Keratinocyte (primary cell): ENCODE measurements around the gene KRT38. TPM values are rescaled to one million over a fixed set of nuclear protein-coding genes. Genes with fewer than 3 reads are reported as not detected.

Experiments
- DNase-seq: peaks from one replicate; pipeline ENCODE4 v3.0.0-alpha.2; 2011; ENCODE audit warnings: low read depth, missing footprints, low spot score
- FAIRE-seq: peaks from 2 replicates; lab custom pipeline; 2011; peaks lifted over from hg19 to GRCh38; lab: Jason Lieb, UNC
- H2AFZ ChIP-seq: 2 replicates; pipeline ENCODE4 v1.6.0; 2012; ENCODE audit warnings: low read length, control low read depth, inconsistent platforms; ENCODE audit not compliant: control insufficient read depth
- H3K27ac ChIP-seq: 2 replicates; pipeline ENCODE4 v1.5.1; 2011; ENCODE audit warnings: low read length; ENCODE audit not compliant: control insufficient read depth, insufficient read depth
- H3K27me3 ChIP-seq: 3 replicates; pipeline ENCODE4 v1.6.0; 2011; ENCODE audit warnings: low read length; ENCODE audit not compliant: control insufficient read depth, insufficient read depth; ENCODE audit errors: extremely low read depth
- H3K36me3 ChIP-seq, 2 experiments: 2 replicates in 1 of 2; 3 replicates in 1 of 2; pipeline ENCODE4 v1.5.1; 2011; ENCODE audit warnings: low read length in 2 of 2, mild to moderate bottlenecking in 1 of 2; ENCODE audit not compliant: control insufficient read depth in 2 of 2, insufficient read depth in 2 of 2; ENCODE audit errors: extremely low read depth in 1 of 2
- H3K4me1 ChIP-seq: 3 replicates; pipeline ENCODE4 v1.5.1; 2011; ENCODE audit warnings: low read length; ENCODE audit not compliant: control insufficient read depth, insufficient read depth; ENCODE audit errors: extremely low read depth
- H3K4me2 ChIP-seq: 3 replicates; pipeline ENCODE4 v1.6.0; 2011; ENCODE audit warnings: low read depth, low read length; ENCODE audit not compliant: control insufficient read depth, insufficient read depth; ENCODE audit errors: extremely low read depth
- H3K4me3 ChIP-seq, 3 experiments: fragments of 200-600 bp in 1 of 3; sonication (generic) in 1 of 3; 2 replicates in 2 of 3; 3 replicates in 1 of 3; pipeline ENCODE4 v1.5.1; 2011 to 2016; ENCODE audit warnings: low read length in 3 of 3, mild to moderate bottlenecking in 3 of 3, control low read depth in 2 of 3, inconsistent platforms in 1 of 3, low read depth in 1 of 3, mixed read lengths in 1 of 3, mixed run types in 1 of 3, moderate library complexity in 1 of 3; ENCODE audit not compliant: control insufficient read depth in 2 of 3, insufficient read depth in 2 of 3; ENCODE audit errors: extremely low read depth in 1 of 3
- H3K79me2 ChIP-seq: 2 replicates; pipeline ENCODE4 v1.6.0; 2012; ENCODE audit warnings: low read length; ENCODE audit not compliant: control insufficient read depth, insufficient read depth
- H3K9ac ChIP-seq: 3 replicates; pipeline ENCODE4 v1.6.0; 2011; ENCODE audit warnings: low read length; ENCODE audit not compliant: control insufficient read depth, insufficient read depth; ENCODE audit errors: extremely low read depth
- H3K9me1 ChIP-seq: 3 replicates; pipeline ENCODE4 v1.6.0; 2011; ENCODE audit warnings: low read length; ENCODE audit not compliant: control insufficient read depth, insufficient read depth; ENCODE audit errors: extremely low read depth
- H3K9me3 ChIP-seq: 2 replicates; pipeline ENCODE4 v1.5.1; 2012; ENCODE audit warnings: low read depth, low read length; ENCODE audit not compliant: control insufficient read depth
- H4K20me1 ChIP-seq: 3 replicates; pipeline ENCODE4 v1.6.0; 2011; ENCODE audit warnings: low read length; ENCODE audit not compliant: control insufficient read depth, insufficient read depth; ENCODE audit errors: extremely low read depth
- CTCF ChIP-seq, 3 experiments: IDR thresholded peaks in 1 of 3; conservative IDR thresholded peaks in 1 of 3; optimal IDR thresholded peaks in 1 of 3; 2 replicates in 2 of 3; 3 replicates in 1 of 3; pipeline versions ENCODE3 to v1.5.1; 2011; ENCODE audit warnings: low read length in 3 of 3, mild to moderate bottlenecking in 3 of 3, moderate library complexity in 2 of 3, control low read depth in 1 of 3, inconsistent platforms in 1 of 3; ENCODE audit not compliant: insufficient read depth in 2 of 3; ENCODE audit errors: extremely low read depth in 1 of 3
- EZH2 ChIP-seq: IDR thresholded peaks from one replicate; pipeline ENCODE4 v1.6.1; 2012; ENCODE audit warnings: inconsistent platforms, mild to moderate bottlenecking, low read length, moderate library complexity
- dilution Hi-C: fragments of 300-500 bp; cut with MboI; formaldehyde crosslinking; loops from one replicate; pipeline ENCODE4 v1.7.0; 2020; ENCODE audit warnings: low sequenced_read_pairs; ENCODE audit not compliant: extremely low pct_ligation_motif_present
- polyA plus RNA-seq, 5 experiments: library from polyadenylated mRNA; depleted of rRNA in 3 of 5; stranded (reverse) in 3 of 5; stranded (forward) in 1 of 5; unstranded in 1 of 5; fragments of >200 nt; gene quantifications; 1 replicate in 1 of 5; 2 replicates in 3 of 5; 3 replicates in 1 of 5; pipeline versions ENCODE4 v1.2.1 to v1.2.3, GENCODE V29; 2011 to 2012; ENCODE audit warnings: missing spikeins in 2 of 5, low read depth in 1 of 5, low replicate concordance in 1 of 5

Gene KRT38
- polyA plus RNA-seq, 1 donor (not counting 4 experiments of a cell fraction or from before 2014, with no cell fraction given) = not detected

DNA sequence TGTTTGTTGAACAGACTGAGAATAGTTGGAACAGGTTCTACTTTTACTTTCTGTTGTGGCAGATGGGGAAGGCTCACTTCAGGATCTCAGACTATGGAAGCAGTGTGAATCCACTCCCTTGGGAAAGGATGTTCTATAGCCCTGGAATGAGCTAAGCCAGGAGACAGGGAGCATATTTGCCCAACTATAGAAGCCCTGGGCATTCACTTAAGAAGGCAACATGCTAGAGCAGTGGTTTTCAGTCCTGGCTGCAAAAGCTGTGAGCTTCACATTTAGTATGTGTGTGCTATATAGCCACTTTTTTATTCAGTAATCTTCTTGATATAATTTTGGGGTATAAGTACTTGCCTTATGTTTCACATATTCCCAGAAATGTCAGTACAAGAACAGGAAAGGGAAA lies 27.6 kb upstream of the KRT38 start:
- dilution Hi-C loops = no loop called here
- no peak for TF ChIP-seq CTCF (optimal IDR thresholded peaks at IDR 0.05 in 1 of 3, IDR thresholded peaks at IDR 0.05 in 1 of 3, conservative IDR thresholded peaks at IDR 0.05 in 1 of 3; ENCODE audit: extremely low read depth in 1 of 3, insufficient read depth in 2 of 3, low read length in 3 of 3)
- no peak for TF ChIP-seq EZH2
- H3K4me1 ChIP-seq = peaks cover 16% of the 10 kb centered on the region
- H3K27me3 ChIP-seq = no peaks in the 10 kb centered on the region
- H3K27ac ChIP-seq = no peak overlapping the region
- no peaks in the 10 kb centered on the region for H3K9me1 ChIP-seq
- no peak overlapping the region for H3K4me2 ChIP-seq
- no peak overlapping the region for H3K4me3 ChIP-seq
- peaks cover 3% of the 10 kb centered on the region for H3K9me3 ChIP-seq
- no peaks in the 10 kb centered on the region for H3K79me2 ChIP-seq
- H3K9ac ChIP-seq = no peak overlapping the region
- H2AFZ ChIP-seq = no peak overlapping the region
- H4K20me1 ChIP-seq = no peaks in the 10 kb centered on the region
- H3K36me3 ChIP-seq = no peaks in the 10 kb centered on the region
- no peak for FAIRE-seq
- DNase-seq = no peak

- Histone ChIP-seq H3K9me3 (peaks cover 3% of the 10 kb centered on the region), H3K4me2 (no peak overlapping the region), H3K36me3 (no peaks in the 10 kb centered on the region), H3K4me3 (no peak overlapping the region), H3K27ac (no peak overlapping the region), H3K27me3 (no peaks in the 10 kb centered on the region), H3K9me1 (no peaks in the 10 kb centered on the region), H3K79me2 (no peaks in the 10 kb centered on the region), H2AFZ (no peak overlapping the region), H4K20me1 (no peaks in the 10 kb centered on the region), H3K4me1 (peaks cover 16% of the 10 kb centered on the region), H3K9ac (no peak overlapping the region)
- no peak for TF ChIP-seq EZH2
- TF ChIP-seq CTCF (optimal IDR thresholded peaks at IDR 0.05 in 1 of 3, IDR thresholded peaks at IDR 0.05 in 1 of 3, conservative IDR thresholded peaks at IDR 0.05 in 1 of 3; ENCODE audit: extremely low read depth in 1 of 3, insufficient read depth in 2 of 3, low read length in 3 of 3) = no peak
- dilution Hi-C loops = no loop called here
- FAIRE-seq = no peak
- DNase-seq = no peak
These were observed 26.8 kb upstream of the KRT38 start for GRCh38 chr17:41467561-41467960.
